Loucy (cell line): ENCODE data around the gene KREMEN1.

ENCODE experiments used
- CTCF ChIP-seq: fragments of 200-600 bp; sonication (generic); conservative IDR thresholded peaks from 2 replicates; pipeline ENCODE4 v1.5.1; 2014; ENCODE audit warnings: mild to moderate bottlenecking, antibody characterized with exemption, low read length
- EZH2phosphoT487 ChIP-seq: fragments of 200-600 bp; IDR thresholded peaks from 2 replicates; pipeline ENCODE4 v1.6.1; 2018; ENCODE audit warnings: antibody characterized with exemption, mild to moderate bottlenecking, moderate library complexity, borderline replicate concordance

GRCh38 chr22:29216011-29216872 is 143.4 kb downstream of the KREMEN1 start:
- TF ChIP-seq CTCF (no peak), EZH2phosphoT487 (no peak)
